GM11168 (cell line): Measurements from ENCODE around the gene UBB.
"Not testable (repeated sequence)": the region's sequence is repeated elsewhere in the genome, so short reads cannot be mapped to it uniquely, and the experiment has no call there.

Experiments used
- in situ Hi-C: fragments of 300-500 bp; cut with MboI; formaldehyde crosslinking; loops from one replicate; pipeline ENCODE4 v1.12.0; 2022; ENCODE audit warnings: low sequenced_read_pairs; ENCODE audit not compliant: unreplicated experiment

Gene UBB

DNA sequence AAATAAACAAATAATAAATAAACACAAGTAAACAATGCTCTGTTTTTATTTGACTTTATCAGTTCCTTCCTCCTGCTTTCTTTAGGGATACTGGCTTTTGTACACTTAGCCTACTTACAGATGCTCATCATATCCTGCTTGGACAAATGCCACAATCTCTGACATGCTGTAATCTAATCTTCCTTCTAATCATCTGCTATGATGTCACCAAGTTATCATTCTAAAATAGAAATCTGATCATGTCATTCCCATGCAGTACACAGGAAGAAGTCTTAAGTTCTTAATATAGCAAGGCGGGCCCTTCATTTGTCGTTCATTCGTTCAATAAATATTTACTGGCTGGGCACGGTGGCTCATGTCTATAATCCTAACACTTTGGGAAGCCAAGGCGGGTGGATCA is 9.1 kb upstream of the UBB start:
- in situ Hi-C loops: no loop called here

DNA sequence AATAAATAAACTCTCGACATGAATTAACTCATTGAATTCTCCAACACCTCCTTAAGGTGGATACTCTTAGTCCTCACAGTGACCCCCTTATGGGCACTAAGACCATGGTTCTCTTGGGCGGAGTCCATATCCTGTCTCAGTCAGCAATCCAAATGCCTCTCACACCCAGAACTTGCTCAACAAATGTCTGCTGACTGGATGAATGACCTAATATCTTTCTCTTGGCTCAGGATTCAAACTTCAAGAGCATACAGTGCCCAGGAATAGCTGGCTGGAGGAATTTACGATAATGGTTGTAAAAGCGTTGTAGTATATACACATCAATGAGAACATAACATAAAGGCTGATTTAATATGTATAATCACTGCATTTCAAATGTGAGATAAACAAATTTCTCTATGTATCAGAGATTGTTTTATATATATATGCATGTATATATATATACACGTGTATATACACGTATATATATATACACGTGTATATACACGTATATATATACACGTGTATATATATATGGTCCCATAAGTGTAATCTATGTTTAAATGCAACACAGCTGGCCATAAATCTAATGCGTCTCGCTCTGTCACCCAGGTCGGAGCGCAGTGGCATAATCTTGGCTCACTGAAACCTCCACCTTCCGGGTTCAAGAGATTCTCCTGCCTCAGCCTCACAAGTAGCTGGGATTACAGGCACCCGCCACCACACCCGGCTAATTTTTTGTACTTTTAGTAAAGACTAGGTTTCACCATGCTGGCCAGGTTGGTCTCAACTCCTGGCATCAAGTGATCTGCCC is 6.5 kb upstream of the UBB start:
- in situ Hi-C loops: no loop called here

DNA sequence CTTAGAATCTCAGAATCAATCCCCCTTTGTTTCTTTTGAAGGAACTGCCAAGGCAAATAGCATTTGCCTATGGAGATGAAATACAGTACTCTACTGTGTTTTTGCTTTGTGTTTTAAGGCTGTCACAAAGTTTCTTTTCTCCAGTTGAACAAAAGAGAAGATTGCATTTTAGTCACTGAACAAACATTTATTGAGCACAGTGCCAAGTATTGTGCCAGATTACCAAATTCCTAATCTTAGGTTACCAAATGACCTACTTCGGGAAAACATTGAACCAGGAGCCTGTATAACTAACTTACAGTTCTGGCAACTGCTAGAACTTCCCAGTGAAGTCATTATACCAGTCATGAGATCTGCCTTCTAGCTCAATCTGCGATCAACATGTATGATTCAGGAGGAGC is 3.0 kb upstream of the UBB start:
- in situ Hi-C loops: loop anchor here (5.0 kb wide), 1 partner anchor 39 kb away; the partner anchor contains the start of gene TRPV2

DNA sequence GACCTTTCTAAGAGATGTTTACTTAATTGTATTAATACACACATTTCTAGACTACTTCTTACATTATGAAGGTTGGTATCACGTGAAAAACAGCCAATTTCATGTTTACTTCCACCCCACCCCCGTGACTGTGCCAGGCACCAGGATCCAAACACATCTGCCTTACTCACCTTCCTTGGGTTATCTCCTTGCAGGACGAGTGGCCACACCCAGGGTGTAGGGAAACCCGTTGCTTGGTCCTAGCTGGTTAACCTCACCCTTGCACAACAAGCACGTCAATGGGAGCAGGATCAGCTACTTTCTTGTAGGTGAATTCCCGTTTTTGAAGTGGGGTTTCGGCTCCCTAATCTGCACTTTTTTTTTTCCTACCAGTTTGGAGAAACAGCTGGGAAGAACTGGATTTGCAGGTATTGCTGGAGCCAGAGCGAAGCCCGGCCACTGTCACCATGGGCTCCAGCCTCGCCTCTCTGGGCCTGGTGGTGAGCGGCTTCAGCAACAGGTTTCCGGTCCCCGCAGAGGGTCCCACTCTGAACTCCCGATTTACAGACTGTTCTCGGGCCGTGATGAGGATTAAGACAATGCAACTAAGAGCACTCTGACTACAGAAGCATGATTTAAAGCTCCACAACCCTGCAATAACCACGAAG is 2.1 kb upstream of the UBB start:
- in situ Hi-C loops: loop anchor here (5.0 kb wide), 1 partner anchor 39 kb away; the partner anchor contains the start of gene TRPV2

DNA sequence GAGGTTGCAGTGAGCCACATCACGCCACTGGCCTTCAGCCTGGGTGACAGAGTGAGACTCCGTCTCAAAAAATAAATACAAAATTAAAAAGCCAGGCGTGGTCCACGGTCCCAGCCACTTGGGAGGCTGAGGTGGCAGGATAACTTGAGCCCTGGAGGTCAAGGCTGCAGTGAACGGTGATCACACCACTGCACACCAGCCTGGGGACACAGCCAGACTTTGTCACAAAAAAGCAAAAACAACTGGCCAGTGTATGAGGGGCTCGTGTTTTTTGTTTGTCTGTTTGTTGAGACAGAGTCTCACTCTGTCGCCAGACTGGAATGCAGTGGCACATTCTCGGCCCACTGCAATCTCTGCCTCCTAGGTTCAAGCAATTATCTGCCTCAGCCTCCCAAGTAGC is 1.2 kb upstream of the UBB start:
- in situ Hi-C loops: loop anchor here (5.0 kb wide), 1 partner anchor 38 kb away; the partner anchor contains the start of gene TRPV2

DNA sequence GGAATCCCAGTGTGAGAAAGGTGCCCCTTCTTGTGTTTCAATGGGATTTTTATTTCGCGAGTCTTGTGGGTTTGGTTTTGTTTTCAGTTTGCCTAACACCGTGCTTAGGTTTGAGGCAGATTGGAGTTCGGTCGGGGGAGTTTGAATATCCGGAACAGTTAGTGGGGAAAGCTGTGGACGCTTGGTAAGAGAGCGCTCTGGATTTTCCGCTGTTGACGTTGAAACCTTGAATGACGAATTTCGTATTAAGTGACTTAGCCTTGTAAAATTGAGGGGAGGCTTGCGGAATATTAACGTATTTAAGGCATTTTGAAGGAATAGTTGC is 567 bp downstream of the UBB start:
- in situ Hi-C loops: no loop called here

DNA sequence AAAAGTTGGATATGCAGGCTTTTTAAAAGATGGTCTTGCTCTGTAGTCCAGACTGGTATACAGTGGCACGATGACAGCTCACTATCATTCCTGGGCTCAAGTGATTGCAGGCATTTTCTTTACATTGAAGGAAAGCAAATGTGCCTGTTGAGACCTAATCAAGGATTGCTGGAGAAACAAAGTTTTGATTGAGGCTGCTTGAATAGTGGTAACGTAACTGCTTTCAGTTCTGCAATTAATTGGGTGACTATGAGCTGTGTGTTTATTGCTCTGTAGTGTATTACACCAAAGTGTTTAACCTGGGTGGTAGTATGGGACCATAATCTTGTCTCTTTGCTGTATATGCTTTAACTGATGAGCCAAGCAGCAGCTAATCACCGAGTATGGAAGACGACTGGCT is 2.3 kb downstream of the UBB start:
- in situ Hi-C loops: no loop called here

DNA sequence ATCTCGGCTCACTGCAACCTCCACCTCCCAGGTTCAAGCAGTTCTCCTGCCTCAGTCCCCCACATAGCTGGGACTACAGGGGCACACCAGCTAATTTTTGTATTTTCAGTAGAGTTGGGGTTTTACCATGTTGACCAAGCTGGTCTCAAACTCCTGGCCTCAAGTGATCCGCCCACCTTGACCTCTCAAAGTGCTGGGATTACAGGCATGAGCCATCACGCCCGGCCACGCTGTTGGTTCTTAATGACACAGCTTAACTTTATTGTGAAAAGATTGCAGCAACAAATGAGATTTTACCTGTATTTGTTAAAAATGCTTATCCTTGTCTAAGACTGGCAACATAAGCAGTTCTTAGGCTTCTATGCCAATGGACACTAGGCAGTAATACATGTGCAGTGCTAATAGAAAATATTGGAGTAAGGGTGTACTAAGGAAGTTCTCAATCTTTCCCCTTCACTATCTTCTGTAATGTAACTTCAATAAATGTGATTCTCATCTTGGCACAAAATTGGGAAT is 2.9 kb downstream of the UBB start:
- in situ Hi-C loops: no loop called here

DNA sequence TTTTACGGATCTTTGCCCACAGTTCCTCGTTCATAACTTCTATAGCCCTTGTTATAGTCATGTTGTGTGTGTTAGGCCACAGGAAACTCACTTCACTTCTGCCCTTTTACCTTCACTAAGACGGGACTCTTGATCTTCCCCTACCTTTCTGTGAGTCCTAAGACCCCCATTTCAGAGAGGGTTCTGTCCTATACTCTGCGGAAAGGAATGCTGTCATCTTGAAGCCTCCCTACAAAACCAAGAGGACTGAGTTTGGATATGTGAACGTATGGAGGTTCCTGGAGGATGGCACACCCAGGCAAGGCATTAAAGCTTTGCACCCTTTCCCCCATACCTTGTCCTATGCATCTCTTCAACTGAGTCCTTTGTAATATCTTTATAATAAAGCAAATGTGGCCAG is 3.7 kb downstream of the UBB start:
- in situ Hi-C loops: no loop called here

DNA sequence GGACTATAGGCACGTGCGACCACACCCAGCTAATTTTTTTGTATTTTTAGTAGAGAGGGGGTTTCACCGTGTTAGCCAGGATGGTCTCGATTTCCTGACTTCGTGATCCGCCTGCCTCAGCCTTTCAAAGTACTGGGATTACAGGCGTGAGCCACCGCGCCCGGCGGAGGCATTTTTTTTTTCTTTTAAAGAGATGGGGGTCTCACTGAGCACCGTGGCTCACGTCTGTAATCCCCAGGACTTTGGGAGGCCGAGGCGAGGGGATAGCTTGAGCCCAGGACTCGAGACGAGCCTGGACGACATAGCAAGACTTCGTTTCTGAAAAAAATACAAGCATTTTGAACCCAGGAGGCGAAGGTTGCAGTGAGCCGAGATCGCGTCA is 5.2 kb downstream of the UBB start:
- in situ Hi-C loops: not testable (repeated sequence)

DNA sequence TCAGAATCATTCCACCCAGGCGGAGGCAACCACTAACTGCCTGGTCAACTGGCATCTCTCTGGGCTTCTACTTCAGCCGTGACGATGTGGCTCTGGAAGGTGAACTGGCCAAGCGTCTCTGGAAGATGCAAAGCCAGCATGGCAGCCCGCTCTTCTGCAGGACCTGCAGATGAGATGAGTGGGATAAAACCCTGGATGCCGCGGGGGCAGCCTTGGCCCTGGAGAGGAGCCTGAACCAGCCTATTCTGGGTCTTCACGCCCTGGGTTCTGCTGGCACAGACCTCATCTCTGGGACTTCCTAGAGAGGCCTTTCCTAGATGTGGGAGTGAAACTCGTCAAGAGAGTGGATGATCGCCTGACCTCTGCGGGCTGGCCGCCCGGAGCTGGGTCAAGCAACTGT is 10.6 kb downstream of the UBB start:
- in situ Hi-C loops: no loop called here

DNA sequence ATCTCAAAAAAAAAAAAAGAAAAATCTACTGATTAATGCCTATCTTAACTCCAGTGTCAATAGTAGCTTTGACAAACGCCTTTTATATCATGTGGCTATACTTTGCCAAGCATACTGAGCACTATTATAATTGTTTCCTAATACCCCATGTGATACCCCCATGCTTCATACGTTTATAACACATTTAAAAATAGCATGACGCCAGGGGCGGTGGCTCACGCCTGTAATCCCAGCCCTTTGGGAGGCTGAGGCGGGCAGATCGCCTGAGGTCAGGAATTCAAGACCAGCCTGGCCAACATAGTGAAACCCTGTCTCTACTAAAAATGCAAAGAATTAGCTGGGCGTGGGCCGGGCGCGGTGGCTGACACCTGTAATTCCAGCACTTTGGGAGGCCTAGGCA is 11.6 kb downstream of the UBB start:
- in situ Hi-C loops: not testable (repeated sequence)

DNA sequence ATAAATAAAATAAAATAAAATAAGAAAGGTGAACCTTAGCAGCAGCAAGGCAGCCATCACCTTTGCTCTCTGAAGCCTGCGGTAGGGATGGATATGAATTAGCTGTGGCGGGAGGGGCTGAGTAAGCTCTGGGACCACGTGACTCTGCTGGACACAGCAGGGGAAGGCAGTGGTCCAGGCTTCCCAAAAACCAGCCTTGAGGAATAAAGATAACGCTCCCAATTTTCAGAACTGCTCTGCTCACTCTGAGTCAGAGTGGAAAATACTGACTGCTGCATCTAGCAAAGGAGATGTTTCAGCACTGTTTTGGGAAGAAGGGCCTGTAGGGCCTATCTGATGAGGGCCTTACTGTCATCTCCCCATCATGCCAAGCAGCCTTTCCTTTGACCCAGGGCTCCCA is 15.0 kb downstream of the UBB start:
- in situ Hi-C loops: not testable (repeated sequence)

DNA sequence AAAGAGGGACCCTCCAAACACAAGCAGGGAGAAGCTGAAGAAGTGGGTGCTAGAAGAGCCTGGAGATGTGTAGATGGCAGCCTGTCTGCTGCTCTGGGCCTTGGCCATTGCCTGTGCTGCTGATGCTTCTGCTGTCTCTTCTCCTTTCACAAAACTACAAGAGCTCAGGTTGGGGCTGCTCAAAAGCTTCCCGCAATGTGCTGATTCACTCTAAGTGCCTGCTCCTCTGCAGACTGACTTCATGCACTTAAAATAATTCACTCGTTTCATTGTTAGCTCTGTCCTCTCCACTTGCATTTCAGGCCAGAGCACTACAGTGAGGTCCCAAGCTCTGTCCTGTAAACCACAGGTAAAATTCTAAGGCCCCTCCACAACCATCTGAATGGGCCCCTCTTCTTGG is 15.8 kb downstream of the UBB start:
- in situ Hi-C loops: not testable (repeated sequence)

DNA sequence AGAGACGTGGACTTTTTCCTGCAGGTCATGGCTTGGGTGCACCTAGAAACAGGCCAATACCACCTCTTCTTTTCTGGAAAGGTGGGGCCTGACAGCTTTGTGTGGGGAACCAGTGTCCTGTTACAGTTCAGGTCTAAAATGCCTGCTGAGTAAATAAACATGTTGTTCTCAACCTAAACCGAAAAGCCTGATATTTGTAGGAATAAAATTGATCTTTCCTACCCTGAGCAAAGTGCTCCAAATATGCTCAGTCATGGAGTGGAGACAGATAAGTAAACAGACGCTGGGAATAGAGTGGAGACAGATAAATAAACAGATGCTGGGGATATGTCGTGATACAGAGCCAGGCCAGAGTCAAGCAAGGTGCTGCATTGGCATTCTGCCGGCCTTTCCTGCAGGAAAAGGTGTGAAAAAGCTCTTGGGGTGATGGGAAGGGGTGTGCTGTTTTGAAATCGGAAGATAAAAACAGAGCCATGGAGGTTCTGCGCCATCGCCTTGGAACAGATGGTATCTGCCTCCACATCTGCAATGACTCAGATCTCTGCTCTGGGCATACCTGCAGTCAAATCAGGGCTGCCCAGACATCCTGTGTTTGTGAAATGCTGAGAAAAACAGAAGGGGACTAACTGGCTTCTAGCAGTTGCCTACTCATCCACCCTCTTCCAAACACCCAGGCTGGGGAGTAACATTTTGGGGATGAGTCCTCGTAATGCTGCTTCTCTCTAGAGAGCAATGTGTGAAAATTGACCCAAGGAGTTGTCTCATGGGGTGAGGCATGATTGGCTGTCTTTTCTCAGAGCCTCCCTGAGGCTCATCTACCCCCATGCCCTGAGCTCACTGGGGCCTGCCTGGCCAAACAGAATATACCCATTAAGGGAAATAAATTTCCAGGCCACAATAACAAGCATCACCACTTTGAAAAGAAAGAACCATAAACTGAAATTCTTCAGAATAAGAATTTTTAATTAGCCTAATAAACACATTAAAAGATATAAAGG is 17.7 kb downstream of the UBB start:
- in situ Hi-C loops: no loop called here

DNA sequence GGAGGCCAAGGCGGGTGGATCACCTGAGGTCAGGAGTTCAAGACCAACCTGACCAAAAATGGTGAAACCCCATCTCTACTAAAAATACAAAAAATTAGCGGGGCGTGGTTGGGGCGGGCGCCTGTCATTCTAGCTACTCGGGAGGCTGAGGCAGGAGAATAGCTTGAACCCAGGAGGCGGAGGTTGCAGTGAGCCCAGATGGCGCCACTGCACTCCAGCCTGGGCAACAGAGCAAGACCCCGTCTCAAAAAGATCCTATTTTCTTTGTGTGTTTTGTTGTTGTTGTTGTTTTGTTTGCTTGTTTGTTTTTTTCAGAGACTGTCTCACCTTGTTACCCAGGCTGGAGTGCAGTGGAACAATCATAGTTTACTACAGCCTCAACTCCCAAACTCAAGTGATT is 23.0 kb downstream of the UBB start:
- in situ Hi-C loops: not testable (repeated sequence)

DNA sequence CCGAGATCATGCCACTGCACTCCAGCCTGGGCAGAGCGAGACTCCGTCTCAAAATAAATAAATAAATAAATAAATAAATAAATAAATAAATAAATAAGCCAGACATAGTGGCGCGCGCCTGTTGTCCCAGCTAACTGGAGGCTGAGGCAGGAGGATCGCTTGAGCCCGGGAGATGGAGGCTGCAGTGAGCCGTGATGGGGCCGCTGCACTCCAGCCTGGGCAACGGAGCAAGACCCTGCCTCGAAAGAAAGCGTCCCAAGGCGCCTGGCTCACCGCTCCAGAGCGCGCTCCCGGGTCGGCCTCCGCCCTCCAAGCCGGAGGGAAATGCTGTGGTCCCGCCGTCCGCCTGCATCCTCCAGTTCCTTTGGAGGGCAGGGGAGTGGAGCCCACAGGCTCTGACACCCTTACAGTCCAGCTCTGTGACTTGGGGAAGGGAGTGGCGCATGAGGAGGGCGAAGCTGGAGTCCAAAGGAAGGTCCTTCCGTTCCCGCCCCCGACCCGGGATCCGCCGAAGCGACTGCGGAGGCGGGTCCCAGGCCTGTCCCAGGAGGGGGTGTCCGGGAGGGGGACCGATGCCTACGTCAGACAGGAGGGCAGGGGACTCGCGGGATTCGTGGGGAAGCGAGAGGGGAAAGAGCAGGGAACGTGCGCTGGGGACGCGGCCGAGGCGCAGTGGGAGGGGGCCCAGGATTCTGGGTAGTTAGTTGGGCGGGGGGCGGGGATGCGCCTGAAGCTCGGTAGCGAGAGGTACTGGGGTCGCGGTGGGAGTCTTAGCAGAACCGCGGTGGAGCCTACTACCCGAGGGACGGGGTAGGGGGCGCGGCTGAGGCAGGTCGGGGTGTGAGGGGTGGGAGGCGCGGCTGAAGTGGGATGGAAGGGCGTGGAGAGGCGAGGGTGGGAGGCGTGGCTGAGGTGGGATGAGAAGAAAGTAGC is 26.1 kb downstream of the UBB start:
- in situ Hi-C loops: no loop called here

DNA sequence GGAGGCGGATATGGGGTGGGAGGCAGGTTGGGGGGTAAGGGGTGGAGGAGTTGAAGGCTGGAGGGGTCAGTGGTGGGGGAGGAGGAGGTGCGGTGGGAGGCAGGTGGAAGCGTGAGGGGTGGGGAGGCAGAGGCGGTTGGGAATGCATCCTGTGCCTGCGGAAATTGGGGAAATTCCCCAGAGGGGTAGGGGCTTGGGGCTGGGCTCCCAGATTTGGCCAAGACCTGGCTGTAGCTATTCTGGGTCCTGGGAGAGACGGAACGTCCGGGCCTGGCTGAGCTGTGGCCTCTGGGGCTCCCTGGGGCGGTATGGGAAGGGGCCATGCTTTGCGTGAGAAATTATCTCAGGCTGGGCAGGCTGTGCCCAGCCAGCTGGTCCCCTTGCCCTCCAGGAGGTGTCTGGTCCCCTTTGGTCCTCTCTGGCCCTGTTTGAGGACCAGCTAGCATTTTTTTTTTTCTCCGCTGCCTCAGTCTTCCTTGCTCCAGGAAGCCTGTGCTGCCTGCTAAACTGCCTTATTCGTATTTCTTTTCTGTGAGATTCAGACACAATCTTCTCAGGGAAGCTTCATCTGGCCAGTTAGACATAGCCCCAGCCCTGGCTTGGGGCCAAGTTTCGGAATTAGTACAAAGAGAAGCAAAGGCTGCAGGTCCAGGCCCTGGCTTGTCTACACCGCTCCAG is 27.2 kb downstream of the UBB start:
- in situ Hi-C loops: no loop called here
